Midbrain (tissue), 1 donor: Measurements from ENCODE around the gene RAB40B.

Experiments used
- DNase-seq: peaks from one replicate; lab custom pipeline; 2025; lab: John Stamatoyannopoulos, UW

RAB40B gene

DNA sequence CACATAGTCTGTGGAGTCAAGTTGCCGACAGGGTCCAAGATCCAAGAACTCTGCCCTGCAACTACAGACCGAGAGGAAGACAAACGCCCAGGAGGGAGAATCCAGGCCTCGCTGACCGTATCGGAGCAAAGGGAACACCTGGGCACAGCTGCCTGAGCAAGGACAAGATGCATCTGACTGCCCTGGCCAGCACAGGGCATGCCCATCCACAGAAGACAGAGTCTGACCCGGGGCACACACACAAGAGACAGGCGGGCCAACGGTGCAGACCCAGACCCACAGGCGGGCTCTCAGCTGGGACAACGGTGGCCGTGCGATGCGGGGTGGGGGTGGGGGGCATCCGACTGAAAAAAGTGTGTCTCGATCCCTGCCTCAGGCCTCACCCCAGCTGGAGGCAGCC, 6.2 kb downstream of the RAB40B start:
- no peak for DNase-seq

DNA sequence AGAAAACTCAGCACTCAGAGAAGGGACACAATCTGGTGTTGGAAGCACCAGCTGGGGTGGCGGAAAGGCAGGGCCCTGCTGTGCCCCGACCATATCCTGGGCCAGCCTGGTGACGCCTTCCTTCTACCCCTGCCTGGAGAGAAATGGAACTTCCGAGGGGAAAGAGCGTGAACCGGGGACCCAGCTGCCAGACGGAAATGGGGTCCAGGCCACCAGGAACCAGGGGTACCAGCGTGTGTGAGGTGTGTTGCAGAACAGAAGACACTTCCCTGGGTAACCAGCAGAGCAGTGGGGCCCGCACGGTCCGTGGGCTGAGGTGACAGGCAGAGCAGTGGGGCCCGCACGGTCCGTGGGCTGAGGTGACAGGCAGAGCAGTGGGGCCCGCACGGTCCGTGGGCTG, 6.8 kb downstream of the RAB40B start:
- no peak for DNase-seq

GRCh38 chr17:82690786-82691489, 7.6 kb downstream of the RAB40B start:
- peak; percentile 69 for DNase-seq

DNA sequence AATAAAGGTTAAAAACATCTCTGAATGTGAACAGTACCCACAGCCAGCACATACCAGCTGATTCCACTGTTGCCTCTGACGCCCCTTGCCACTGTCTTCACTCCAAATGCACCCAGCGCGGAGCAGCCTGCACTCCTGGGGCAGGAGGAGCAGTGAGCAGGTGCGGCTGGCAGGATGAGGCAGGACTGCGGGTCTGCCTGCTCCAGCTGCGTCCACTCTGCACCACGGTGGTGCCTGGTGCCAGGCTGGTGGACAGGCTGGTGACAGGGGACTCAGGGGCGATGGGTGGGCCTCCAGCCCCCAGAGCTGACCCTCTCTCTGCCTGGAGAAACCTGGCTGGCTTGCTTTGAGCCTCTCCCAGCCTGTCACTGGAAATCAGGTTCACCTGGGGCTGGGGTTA, 9.4 kb downstream of the RAB40B start:
- DNase-seq, result no peak

DNA sequence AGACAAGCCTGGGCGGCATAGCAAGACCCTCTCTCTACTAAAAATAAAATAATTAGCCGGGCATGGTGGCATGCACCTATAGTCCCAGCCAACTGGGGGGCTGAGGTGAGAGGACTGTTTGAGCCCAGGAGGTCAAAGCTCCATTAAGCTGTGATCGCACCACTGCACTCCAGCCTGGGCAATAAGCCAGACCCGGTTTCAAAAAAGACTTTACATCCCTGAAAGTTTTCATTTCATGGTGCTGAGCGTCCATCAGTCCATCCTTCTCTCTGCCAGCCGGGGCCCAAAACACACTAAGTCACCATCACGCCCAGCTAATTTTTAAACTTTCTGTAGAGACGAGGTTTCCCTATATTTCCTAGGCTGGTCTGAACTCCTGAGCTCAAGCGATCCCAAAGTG, 10.6 kb downstream of the RAB40B start:
- DNase-seq, result no peak

GRCh38 chr17:82687375-82687861, 11.1 kb downstream of the RAB40B start:
- peak; percentile 66 for DNase-seq

DNA sequence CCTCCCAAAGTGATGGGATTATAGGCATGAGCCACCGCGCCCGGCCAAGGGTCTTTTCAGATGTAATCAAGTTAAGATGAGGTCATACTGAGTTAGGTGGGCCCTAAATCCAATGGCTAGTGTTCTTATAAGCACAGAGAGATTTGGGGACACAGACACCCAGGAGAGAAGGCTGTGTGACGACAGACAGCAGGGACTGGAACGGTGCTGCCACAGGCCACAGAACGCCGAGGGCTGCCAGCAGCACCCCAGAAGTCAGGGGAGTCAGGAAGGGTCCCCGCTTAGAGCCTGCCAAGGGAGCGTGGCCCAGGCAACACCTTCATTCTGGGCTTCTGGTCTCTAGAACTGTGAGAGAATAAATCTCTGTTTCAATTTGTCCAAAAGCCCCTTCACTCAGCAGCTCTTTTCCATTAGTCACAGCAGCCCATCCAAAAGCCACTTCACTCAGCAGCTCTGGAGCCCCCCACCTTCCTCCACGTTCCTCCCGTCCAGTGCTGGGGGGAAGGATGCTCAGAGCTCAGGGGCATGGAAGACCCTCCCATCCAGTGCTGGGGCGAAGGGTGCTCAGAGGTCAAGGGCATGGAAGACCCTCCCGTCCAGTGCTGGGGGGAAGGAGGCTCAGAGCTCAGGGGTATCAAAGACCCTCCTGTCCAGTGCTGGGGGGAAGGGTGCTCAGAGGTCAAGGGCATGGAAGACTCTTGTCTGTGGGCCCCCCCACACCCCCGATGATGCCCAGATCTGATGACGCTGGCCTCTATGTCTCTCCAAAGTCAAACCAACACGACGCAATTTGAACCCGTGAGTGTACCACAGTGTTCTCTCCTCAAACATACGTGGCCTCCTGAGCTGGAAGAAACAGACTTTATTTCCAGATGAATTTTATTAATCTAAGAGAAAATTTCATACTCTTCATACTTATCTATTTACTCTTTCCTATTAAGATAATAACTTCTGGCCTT, 11.9 kb downstream of the RAB40B start:
- DNase-seq, result no peak

GRCh38 chr17:82685291-82685690, 13.2 kb downstream of the RAB40B start:
- no peak for DNase-seq

DNA sequence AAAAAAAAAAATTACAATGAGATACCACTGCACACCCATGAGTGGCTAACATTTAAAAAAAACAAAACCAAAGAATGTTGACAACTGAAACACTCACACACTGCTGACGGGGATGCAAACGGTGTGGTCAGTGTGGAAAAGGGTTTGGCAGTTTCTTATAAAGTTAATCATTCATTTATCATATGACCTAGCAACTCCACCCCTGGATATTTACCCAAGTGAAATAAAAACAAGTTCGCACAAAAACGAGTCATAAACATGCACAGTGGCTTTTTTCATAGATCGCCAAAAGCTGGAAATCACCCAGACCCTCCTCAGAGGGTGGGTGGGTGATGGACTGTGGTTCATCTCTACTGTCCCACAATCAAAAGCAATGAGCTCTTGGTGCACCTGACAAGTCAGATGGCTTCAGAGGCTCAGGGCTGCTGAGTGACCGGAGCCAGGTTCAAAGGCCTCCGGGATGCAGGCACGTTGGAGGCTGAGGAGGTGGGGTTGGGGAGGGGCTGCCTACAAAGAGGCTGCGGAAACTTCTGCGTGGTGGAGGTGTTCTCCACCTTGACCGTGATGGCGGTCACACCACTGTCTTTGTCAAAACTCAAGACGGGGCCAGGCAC, 14.2 kb downstream of the RAB40B start:
- no peak for DNase-seq

GRCh38 chr17:82683534-82683933, 15.0 kb downstream of the RAB40B start:
- no peak for DNase-seq

- no peak for DNase-seq
Observed at GRCh38 chr17:82681547-82681946, 17.0 kb downstream of the RAB40B start.

GRCh38 chr17:82679586-82680465, 18.7 kb downstream of the RAB40B start:
- no peak for DNase-seq

DNA sequence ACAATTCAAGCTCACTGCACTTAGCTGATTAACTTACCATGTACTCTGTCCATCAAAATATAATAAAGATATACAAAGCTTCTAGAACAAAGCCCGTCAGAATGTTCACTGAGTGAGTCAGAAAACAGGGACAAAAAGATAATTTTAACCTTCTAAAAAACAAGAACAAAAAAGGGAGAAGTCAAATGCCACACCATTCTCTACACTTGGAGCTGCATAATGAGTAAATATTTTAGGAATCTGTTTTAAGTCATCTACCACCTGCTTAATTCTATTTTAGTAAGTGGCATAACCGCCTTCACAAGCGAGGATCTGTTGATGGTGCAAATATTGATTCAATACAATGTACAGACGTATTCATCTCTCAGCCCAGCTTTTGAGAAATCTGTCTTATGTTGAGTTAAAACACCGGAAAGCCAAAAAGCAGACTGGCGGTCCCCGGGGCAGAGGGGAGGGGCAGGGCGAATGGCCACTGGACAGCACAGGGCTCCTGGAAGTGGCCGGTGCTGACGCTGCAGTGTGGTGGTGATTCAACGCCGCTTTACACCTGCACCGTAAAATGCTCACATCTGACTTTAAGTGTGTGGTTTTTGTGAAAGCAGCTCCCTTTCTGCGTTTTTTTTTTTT, 20.1 kb downstream of the RAB40B start:
- DNase-seq, result no peak

GRCh38 chr17:82677353-82677925, 21.1 kb downstream of the RAB40B start:
- no peak for DNase-seq

DNA sequence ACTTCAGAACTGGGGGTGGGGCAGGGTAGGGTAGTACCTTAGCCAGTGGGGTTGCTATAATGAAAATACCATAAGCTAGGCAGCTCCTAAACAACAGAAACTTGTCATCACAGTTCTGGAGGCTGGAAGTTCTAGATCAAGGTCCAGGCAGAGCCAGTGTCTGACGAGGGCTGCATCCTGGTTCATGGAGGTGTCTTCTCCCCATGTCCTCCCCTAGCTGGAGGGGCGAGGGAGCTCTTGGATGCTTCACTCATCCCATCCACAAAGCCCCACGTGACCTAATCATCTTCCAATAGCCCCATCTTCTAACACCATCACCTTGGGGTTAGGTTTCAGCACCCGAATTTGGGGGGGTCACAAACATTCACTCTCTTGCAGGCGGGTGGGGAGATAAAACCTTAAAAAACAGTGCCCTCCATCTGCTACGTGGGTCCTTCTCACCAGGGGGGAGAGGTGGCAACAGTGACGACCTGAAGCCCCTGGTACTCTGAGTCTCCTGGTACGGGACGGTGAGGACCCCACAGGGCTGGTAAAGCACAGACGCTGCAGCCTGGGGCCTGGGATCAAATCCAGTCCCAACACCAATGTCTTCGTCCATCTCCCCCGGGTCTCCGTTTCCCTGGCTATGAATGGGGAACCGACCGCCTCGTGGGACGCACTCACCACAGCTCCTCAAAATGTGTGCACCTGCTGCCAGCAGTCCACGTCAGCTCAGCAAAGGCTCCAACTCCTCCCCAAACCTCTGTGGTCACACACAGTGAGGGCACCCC, 22.8 kb downstream of the RAB40B start:
- DNase-seq, result no peak

- DNase-seq, result peak; percentile 85
Observed at GRCh38 chr17:82674656-82675475, 23.6 kb downstream of the RAB40B start.

DNA sequence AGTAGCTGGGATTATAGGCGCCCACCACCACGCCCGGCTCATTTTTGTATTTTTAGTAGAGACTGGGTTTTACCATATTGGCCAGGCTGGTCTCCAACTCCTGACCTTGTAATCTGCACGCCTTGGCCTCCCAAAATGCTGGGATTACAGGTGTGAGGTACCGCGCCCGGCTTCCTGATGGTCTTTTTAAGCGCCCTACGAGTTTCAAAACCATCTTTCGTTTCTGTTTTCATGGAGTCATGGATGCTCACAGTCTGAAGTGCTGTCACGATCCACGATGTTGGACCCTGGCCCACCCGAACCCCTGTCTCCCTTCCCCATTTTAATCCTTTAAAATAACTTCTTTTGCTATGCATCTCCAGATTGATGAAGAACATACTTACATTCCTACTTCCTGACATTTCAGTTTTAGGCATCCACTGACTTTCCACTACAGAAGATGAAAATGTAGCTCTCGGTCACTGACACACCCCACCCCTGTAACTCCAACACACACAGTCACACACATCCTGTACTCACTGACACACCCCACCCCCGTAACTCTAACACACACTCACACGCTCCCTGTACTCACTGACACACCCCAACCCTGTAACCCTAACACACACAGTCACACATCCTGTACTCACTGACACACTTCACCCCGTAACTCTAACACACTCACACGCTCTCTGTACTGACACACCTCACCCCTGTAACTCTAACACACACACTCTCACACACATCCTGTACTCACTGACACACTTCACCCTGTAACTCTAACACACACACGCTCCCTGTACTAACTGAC, 27.6 kb downstream of the RAB40B start:
- DNase-seq, result no peak

DNA sequence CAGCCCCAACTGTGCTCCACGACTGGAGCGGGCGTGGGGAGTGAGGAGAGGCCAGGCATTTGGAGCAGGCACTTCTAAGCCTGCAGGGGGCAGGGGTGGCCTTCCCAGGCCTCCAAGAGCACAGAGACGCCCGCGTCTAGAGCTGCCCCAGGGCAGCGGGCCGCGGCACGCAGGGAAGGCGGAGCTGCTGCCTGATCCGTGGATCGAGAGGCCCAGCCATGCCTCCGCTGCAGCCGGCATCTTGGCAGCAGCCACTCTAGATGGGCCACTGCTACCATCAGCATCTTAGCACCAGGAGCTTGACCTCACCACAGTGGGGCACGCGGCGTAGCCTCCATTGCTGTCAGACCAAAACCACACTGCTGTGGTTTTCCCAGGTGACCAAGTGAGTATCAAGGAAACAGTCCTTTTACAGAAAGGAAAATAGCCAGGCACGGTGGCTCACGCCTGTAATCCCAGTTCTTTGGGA, 29.8 kb downstream of the RAB40B start:
- DNase-seq, result peak; percentile 84
